ENCODE results near the gene OLFM4.

The OLFM4 gene

DNA sequence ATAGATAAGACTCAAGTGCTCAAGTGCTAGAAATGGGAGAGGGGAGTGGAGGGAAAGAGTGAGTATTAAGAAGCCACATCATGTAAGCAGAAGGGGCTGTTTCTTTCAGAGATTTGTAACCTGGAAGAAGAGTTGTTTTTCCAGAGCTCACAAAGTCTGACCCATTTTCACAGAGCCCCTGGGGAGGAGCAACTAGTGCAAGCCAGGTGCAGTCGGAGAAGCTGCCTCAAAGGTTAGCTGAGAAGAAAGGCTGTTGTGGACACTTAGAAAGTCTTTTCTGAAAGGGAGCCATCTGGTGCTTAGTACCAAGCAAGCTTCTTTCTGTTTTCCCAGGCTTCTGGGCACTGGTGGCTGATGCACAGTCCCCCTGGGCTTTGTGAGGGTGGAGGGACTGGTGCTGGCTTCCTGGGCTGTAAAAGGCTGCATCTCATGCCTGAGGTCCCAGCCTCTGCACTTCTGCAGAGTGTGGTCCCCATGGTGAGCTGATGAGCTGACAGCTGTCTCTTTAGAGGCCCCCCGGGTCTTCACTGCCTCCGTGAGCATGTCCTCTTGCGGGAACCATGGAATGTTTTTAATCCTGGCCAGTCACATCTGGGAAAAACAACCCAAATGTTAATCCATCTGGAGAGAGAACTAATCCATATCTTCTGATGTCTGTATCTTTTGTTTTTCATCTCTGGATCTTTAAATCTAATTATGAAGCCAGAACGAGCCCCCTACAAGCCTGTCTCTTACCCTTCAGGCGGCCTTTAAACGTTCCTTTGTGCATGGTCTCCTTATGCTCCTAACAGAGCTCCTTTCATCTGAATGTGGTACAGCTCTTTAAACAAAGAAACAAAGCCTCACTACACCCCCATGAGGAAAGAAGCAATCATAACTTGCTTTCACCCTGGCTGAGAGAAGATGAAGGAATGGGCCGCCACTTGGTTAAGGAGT is 40.2 kb downstream of the OLFM4 start:
- DNase-seq (ENCODE audit: low spot score): no peak

DNA sequence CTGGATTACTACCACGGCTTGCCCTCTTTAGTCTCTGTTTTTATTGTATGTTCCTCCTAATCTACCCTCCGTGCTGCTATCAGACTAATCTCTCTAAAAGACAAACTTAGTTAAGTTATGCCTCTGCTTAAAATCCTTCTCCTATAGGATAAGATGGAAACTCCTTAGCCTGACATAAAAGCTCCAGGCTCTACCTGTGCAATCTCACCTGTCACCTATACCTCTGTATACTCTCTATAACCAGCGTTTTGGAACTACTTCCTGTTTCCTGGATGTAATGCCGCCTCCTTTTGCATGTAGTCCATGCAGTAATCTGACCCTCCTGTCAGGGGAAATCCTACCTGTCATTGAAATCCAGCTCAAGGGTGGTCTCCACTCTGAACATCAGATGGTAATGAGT is 41.2 kb downstream of the OLFM4 start:
- no peak for DNase-seq (ENCODE audit: low spot score)

GRCh38 chr13:53073711-53074110 is 45.1 kb downstream of the OLFM4 start:
- DNase-seq (ENCODE audit: low spot score): no peak

DNA sequence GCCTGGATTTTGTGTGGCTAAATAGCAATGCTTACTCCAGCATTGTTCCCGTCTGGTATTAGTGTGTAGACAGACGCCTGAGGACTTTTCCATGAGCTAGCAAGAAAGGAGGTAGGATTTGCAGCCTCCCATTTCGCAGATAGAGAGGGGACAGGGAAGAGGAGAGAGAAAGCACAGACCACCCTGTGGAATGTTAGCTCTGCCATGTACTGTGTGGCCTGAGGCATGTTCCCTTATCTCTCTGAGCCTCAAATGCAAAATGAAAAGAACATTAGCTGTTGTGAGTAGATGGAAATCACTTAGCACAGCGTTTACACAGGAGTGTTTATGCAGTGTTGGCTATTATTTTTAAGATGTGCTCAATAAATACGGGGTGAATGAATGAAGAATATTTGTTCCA is 45.5 kb downstream of the OLFM4 start:
- no peak for DNase-seq (ENCODE audit: low spot score)

DNA sequence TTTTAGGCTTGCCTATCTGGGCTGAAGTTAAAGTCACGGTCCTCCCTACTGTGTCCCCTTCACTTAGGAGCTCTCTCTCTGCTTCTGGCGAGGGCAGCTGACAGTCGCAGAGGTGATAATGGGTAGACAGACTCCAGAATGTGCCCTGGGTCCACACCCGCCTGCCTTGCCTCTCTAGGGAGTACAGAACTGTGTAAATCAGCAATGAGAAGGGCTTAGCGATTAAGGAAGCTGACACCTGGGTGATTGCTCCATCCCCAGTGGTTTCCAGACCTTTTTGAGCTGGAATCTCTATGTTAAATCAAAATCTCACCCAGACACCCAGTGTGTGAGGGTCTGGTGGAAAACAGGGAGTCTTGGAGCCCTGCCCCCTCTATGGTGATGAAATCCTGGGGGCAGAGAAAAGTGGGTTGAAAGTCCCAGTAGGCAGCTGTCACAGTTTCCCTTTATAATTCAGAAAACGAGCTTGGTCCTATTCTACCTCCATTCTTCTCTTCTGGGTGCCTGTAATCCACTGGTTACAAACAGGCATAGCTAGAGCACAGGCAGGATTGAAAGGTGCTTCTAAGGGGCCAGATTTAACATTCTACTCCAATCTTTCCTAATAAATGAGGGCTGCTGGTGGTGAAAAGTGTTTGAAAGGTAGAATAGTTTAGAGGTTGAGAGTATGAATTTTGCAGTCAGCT is 46.9 kb downstream of the OLFM4 start:
- no peak for DNase-seq (ENCODE audit: low spot score)

GRCh38 chr13:53079691-53080090 is 51.1 kb downstream of the OLFM4 start:
- no peak for DNase-seq (ENCODE audit: low spot score)

- no peak for DNase-seq (ENCODE audit: low spot score)
Observed at GRCh38 chr13:53088871-53089270, 60.3 kb downstream of the OLFM4 start.

DNA sequence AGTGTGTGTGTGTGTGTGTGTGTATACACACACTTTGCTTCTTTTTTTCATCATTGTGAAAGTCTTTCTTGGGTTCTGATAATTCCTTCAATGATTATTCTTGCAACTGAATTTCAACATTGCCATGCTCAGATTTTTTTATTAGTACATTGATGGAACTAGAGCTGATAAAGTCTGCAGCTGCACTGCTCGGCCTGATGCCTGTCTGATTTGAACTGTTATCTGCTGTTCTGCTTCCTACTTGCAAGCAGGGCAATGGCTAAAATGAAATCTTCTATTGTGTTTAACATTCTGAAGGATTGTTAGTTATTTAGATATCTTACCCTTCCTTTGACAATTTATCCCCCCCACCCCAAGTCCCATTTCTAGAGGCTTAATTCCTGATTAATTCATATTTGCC is 61.3 kb downstream of the OLFM4 start:
- DNase-seq (ENCODE audit: low spot score): no peak

GRCh38 chr13:53090461-53090860 is 61.8 kb downstream of the OLFM4 start:
- no peak for DNase-seq (ENCODE audit: low spot score)

DNA sequence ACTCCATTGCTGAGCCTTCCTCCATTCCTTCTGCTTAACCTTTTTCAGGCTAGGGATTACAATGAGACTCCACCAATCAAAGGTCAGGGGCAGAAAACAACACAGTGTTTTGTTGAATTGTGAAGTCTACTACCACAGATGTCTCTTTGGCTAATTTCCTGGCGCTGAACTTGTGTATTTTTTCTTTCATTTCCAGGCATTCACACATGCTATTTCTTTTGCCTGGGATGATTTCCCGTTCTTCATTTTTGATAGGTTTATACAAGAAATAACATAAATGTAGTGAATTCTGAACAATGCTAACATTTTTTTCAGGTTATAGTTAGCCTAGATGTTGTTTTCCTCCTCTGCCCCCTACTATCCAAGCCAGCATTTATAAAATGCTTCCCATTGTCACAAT is 64.3 kb downstream of the OLFM4 start:
- no peak for DNase-seq (ENCODE audit: low spot score)

GRCh38 chr13:53098455-53098854 is 69.8 kb downstream of the OLFM4 start:
- no peak for DNase-seq (ENCODE audit: low spot score)

DNA sequence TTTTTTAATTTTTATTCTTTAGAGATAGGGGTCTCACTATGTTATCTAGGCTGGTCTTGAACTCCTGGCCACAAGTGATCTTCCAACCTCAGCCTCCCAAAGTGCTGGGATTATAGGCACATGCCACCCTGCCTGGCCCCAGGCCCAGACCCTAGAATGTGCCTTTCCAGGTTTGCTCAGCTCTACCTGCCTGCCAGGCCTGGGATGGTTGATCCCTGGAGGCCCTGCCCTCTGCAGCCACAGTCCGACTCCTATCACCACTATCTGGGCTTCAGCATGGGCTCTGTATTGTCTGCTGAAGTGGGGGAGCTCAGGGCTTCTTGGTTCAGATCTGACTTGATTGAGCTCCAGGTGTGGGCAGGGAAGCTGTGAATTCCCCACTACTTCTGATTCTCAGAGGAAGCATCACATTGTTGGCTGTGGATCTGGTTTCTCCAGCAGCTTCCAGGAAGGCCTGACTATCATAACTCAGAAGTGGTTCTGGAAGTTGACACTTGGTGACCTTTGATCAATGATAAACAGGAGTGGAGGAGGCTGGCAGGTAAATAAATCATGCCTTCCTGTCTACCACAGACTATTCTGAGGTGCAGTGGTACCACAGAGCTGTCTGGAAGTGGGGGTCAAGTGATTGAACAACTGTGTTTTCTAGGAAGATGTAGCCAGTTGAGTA is 71.9 kb downstream of the OLFM4 start:
- DNase-seq (ENCODE audit: low spot score): no peak
